ENCODE results near the gene PEX5.

The PEX5 gene

DNA sequence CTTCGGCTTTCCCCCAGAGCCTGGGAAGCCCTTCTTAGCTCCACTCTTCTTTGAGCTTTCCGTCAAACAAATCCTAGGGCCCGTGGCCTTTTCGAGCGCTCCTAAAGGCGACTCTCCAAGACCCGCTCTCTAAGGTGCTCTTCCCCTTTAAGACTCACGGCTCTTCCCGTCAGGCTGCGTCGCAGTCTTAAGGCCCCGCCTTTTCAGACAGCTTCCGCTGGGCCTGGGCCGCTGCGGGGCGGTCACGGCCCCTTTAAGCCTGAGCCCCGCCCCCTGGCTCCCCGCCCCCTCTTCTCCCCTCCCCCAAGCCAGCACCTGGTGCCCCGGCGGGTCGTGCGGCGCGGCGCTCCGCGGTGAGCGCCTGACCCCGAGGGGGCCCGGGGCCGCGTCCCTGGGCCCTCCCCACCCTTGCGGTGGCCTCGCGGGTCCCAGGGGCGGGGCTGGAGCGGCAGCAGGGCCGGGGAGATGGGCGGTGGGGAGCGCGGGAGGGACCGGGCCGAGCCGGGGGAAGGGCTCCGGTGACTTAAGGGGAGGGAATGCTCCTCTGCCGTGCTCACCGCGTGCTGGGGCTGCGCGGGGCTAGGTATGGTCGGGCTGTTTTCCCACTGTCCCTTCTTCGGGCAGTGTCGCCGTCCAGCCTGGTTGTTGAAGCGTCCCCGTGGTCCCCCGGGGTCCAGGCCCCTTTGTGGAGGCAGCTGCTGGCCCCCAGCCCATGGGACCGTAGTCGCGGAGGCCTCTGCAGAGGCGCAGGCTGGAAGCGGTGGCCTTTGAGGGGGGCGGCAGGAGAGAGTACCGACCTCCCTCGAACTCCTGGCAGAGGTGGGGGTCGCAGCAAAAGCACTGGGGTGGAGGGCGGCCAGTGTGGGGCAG lies at the start of gene PEX5:
Gene PEX5, plus strand, starts transcription at position 289 of the 870 bp plus-strand sequence. CDS start 692 bp downstream, outside the sequence.
- TF ChIP-seq, protein P1, sequence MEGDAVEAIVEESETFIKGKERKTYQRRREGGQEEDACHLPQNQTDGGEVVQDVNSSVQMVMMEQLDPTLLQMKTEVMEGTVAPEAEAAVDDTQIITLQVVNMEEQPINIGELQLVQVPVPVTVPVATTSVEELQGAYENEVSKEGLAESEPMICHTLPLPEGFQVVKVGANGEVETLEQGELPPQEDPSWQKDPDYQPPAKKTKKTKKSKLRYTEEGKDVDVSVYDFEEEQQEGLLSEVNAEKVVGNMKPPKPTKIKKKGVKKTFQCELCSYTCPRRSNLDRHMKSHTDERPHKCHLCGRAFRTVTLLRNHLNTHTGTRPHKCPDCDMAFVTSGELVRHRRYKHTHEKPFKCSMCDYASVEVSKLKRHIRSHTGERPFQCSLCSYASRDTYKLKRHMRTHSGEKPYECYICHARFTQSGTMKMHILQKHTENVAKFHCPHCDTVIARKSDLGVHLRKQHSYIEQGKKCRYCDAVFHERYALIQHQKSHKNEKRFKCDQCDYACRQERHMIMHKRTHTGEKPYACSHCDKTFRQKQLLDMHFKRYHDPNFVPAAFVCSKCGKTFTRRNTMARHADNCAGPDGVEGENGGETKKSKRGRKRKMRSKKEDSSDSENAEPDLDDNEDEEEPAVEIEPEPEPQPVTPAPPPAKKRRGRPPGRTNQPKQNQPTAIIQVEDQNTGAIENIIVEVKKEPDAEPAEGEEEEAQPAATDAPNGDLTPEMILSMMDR (IDR thresholded peaks at IDR 0.05; ENCODE audit: low read length) = no peak
- TF ChIP-seq EZH2 (IDR thresholded peaks at IDR 0.05; ENCODE audit: borderline replicate concordance, low read length) = no peak
- Histone ChIP-seq H2AFZ (ENCODE audit: low read length) (peak within 1 kb of the TSS; percentile 8; the same call in 1 of the 2 replicates), H3K27ac (ENCODE audit: low read depth, low read length, poor library complexity, severe bottlenecking) (peak within 1 kb of the TSS; percentile 91), H3K4me3 (ENCODE audit: low read depth, low read length, poor library complexity, severe bottlenecking) (peak within 1 kb of the TSS; percentile 99), H3K36me3 (ENCODE audit: insufficient read depth, low read length) (peaks cover 36% of the 10 kb centered on the region), H3K9me3 (ENCODE audit: low read length) (no peaks in the 10 kb centered on the region), H3K9ac (ENCODE audit: low read length) (peak within 1 kb of the TSS; percentile 95), H3F3A (ENCODE audit: insufficient read depth, low read length) (no peaks in the 10 kb centered on the region), H3K27me3 (ENCODE audit: insufficient read depth, low read length) (no peaks in the 10 kb centered on the region), H3K4me1 (ENCODE audit: insufficient read depth, low read length, severe bottlenecking) (peaks cover 21% of the 10 kb centered on the region), H4K20me1 (ENCODE audit: insufficient read depth, low read length) (no peaks in the 10 kb centered on the region), H3K4me2 (ENCODE audit: low read length) (peak within 1 kb of the TSS; percentile 77), H3K79me2 (ENCODE audit: insufficient read depth, low read length) (no peaks in the 10 kb centered on the region), H3K9me2 (ENCODE audit: low read depth, low read length) (no peaks in the 10 kb centered on the region)

DNA sequence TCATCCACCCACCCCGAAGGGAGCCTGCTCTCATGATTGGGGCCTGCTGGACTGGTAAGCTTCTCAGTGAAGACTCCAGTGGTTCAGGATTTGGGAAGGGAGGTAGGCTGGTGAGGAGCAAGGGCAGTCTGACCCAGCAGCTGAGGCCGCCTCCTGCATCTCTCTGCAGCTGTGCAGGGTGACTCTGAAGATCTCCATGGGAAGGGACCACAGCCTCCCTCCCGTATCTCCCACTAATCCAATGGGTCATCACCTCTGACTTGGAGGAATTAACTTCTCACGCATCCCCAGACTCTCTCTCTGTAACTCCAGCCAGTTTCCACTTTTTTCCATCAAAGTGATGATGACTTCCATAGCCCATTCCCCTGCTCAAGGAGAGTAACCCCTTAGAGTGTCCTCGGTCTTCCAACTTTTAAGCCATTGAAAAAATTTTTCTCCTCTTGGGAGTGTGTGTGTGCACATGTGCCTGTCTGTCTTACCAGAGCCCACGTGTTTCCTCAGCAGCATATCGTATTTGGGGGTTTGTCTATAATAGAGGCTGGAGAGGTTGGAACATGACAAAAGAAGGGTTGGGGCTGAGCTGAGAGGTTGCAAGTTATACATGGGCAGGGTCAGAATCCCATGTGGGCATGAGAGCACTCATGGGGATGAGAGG lies 48.0 kb upstream of the PEX5 start:
- Histone ChIP-seq H3K9me3 (ENCODE audit: low read length) (no peaks in the 10 kb centered on the region), H3K9me2 (ENCODE audit: low read depth, low read length) (no peaks in the 10 kb centered on the region), H3K36me3 (ENCODE audit: insufficient read depth, low read length) (no peaks in the 10 kb centered on the region), H3K79me2 (ENCODE audit: insufficient read depth, low read length) (no peaks in the 10 kb centered on the region), H3F3A (ENCODE audit: insufficient read depth, low read length) (no peaks in the 10 kb centered on the region), H2AFZ (ENCODE audit: low read length) (no peak overlapping the region), H3K4me3 (ENCODE audit: low read depth, low read length, poor library complexity, severe bottlenecking) (no peak overlapping the region), H3K4me2 (ENCODE audit: low read length) (no peak overlapping the region), H3K27ac (ENCODE audit: low read depth, low read length, poor library complexity, severe bottlenecking) (no peak overlapping the region), H4K20me1 (ENCODE audit: insufficient read depth, low read length) (no peaks in the 10 kb centered on the region), H3K9ac (ENCODE audit: low read length) (no peak overlapping the region), H3K27me3 (ENCODE audit: insufficient read depth, low read length) (no peaks in the 10 kb centered on the region), H3K4me1 (ENCODE audit: insufficient read depth, low read length, severe bottlenecking) (no peaks in the 10 kb centered on the region)
- no peak for TF ChIP-seq EZH2 (IDR thresholded peaks at IDR 0.05; ENCODE audit: borderline replicate concordance, low read length)
- TF ChIP-seq, protein P1 (IDR thresholded peaks at IDR 0.05; ENCODE audit: low read length) = no peak

DNA sequence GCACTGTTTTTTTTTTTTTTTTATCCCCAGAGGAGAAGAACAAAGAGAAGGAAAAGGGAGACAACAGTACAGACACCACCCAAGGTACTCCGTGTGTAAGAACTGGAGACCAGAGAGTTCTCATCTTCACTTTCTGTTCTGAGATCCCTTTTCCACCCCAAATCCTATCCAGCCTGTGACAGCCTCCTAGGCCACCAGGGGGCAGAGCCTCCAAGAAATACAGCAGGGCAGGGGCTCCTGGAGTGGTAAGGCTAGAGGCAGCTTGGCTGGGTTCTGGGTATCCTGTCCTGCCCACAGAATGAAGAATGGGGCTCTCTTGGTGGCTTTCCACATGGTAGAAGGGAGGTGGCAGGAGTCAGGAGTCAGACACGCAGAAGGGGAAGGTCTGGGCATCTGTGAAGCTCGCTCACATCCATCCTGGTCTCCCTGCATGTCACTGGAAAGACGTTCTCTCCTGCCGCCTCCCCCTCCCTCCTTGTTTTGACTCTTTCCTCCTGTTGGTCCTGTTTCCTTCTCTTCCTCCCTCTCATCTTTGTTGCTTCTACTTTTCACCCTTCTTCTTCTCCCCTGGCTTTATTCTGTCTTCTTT lies 47.3 kb upstream of the PEX5 start:
- no peak for TF ChIP-seq EZH2 (IDR thresholded peaks at IDR 0.05; ENCODE audit: borderline replicate concordance, low read length)
- TF ChIP-seq, protein P1 (IDR thresholded peaks at IDR 0.05; ENCODE audit: low read length) = peak; percentile 82
- no peak overlapping the region for H3K4me3 ChIP-seq (ENCODE audit: low read depth, low read length, poor library complexity, severe bottlenecking)
- H3K9ac ChIP-seq (ENCODE audit: low read length) = no peak overlapping the region
- H3K27me3 ChIP-seq (ENCODE audit: insufficient read depth, low read length) = no peaks in the 10 kb centered on the region
- no peaks in the 10 kb centered on the region for H3K9me2 ChIP-seq (ENCODE audit: low read depth, low read length)
- no peak overlapping the region for H3K4me2 ChIP-seq (ENCODE audit: low read length)
- H2AFZ ChIP-seq (ENCODE audit: low read length) = no peak overlapping the region
- no peaks in the 10 kb centered on the region for H3K4me1 ChIP-seq (ENCODE audit: insufficient read depth, low read length, severe bottlenecking)
- H3K9me3 ChIP-seq (ENCODE audit: low read length) = no peaks in the 10 kb centered on the region
- H3K36me3 ChIP-seq (ENCODE audit: insufficient read depth, low read length) = no peaks in the 10 kb centered on the region
- H3K79me2 ChIP-seq (ENCODE audit: insufficient read depth, low read length) = no peaks in the 10 kb centered on the region
- H3F3A ChIP-seq (ENCODE audit: insufficient read depth, low read length) = no peaks in the 10 kb centered on the region
- H3K27ac ChIP-seq (ENCODE audit: low read depth, low read length, poor library complexity, severe bottlenecking) = no peak overlapping the region
- no peaks in the 10 kb centered on the region for H4K20me1 ChIP-seq (ENCODE audit: insufficient read depth, low read length)
